GM21619 (cell line): Measurements from ENCODE around the gene ETV4.

ENCODE experiments used
- ATAC-seq: cut with Tn5 transposase; IDR thresholded peaks from one replicate; pipeline ENCODE4 v1.9.1; 2021; ENCODE audit not compliant: unreplicated experiment

ETV4 gene

DNA sequence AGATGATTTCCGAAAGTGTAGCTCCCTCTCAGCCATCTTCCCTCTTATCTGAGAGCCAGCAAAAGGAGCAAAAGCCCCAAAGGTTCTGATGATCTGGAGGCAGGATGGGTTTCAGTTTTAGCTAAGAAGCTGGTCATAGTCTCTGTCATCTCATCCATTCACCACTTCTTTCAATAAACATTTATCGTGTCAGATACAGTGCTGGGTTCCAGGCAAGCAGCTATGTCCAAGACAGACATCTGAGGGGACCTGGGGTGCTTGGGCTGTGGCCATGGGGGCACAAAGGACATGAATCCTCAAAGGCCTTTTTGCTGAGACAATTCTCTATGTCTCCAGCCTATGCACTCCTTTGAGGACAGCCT lies 1.0 kb upstream of the ETV4 start:
- ATAC-seq, result no peak

DNA sequence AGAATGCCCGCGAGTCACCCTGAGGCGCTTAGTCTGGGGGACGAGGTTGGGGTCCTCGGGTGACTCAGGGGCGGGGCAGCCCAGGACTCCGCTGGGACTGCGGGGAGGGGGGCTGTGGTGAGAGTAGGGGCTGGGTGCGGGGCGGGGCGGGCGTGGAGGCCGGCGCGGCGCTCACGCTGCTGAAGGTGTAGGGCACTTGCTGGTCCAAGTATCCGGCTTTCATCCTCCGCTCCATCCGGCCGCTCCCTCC lies 832 bp downstream of the ETV4 start:
- ATAC-seq, result no peak

DNA sequence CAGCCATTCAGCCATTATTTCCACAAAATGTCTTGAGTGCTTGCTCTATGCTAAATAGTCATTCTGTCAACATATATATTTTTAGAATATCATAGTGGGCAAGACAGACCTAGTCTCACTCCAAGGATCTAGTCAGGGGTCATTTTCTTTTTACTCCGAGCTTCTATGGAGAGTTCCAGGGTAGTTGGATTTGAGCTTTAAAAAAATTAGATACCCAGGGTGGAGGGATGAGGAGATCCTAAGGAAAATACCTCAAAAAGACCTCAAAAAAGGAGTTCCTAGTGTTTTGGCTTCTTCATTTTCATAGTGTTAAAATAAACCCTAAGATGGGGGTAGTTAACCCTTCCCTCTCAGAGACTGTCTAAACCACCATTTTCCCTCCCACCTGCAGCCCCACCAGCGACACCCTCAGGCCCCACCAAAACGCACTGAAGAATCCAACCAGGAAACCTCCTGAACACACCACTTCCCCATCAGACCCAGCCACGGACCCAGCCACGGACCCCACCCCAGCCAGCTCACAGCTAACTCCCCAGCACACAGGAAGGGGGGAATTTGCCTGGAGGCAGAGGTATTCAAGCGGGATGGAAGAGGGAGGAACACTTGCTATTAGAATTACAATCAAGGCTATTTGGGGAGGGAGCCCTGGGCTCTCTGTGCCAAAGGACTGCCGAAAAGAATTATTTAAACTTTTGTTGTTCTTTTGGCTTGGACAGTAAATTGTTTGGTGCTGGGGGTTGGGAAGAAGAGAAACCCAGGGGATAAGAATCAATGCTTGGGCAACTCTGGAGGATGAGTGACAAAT lies 2.2 kb downstream of the ETV4 start:
- no peak for ATAC-seq

DNA sequence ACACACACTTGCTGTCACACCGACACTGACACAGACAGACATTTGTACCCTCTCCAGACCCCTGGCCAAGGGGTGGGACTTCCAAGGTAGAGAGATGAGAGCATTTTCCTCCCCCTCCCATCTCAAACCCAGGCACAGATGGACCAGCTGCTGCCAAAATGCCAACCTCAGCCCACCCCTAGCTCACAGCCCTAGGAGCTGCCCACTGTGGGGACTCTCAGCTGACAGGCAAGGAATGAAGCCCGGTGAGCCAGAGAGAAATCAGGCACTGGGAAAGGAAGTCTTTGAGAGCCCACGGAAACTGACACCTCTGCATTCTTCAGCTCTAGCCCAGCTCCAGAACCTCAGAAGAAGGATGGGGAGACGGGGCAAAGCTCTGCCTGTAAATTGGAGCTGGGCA lies 2.8 kb downstream of the ETV4 start:
- no peak for ATAC-seq

DNA sequence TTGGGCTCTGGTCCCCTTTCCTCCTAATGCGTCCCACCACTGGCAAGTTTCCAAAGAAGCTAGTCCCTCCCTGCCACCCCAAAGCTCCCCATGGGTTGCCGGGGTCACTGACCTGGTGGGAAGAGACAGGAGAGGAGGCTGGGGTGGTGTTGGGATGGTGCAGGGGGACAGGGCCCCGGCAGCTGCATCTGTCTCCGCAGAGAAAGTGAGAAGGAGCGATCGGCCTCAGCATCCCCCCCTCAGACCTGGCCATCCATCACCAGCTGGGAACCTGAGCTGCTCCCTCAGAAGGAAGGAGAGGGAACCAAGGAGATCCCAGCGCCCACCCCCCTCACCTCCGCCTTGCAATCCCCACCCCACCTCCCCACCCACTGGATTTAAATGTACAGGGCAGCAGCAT lies 3.3 kb downstream of the ETV4 start:
- no peak for ATAC-seq

DNA sequence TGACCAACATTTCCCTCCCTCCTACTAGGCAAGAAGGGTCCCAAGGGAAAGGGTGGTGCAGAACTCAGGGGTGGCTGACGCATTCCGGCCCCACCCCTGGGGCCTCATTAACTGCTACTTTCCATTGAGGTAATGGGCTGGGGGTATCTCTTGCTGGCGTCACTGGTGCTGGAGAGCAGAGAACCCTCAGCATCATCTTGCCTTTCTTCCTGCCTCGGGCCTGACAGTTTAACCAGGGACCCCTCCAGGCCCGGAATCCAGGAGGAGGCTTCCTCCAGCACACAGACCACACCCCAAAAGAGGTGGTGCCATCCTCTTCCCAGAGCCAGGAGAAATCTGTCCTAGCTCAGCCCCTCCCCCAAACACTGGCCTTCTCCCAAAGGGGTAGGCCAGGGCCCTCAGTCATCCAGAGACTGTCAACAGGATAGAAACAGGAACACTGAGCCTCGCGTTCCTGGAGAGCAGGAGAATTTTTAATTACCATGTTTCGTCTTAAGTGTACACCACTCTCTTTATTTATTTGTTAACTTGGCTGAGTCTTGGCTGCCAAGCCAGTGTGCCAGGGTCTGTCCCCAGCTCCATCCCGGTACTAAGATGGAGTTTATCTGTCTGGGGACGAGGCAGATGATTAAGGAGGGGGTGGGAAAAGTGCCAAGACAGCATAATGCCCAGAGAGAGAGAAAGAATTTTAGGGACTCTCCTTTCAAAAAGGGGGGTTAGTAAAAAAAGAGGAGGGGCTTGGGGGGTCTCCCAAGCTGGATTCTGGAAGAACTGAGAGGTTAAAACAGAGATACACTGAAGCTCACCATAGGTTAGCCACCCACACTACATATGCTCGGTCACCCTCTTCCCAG lies 5.1 kb downstream of the ETV4 start:
- no peak for ATAC-seq

DNA sequence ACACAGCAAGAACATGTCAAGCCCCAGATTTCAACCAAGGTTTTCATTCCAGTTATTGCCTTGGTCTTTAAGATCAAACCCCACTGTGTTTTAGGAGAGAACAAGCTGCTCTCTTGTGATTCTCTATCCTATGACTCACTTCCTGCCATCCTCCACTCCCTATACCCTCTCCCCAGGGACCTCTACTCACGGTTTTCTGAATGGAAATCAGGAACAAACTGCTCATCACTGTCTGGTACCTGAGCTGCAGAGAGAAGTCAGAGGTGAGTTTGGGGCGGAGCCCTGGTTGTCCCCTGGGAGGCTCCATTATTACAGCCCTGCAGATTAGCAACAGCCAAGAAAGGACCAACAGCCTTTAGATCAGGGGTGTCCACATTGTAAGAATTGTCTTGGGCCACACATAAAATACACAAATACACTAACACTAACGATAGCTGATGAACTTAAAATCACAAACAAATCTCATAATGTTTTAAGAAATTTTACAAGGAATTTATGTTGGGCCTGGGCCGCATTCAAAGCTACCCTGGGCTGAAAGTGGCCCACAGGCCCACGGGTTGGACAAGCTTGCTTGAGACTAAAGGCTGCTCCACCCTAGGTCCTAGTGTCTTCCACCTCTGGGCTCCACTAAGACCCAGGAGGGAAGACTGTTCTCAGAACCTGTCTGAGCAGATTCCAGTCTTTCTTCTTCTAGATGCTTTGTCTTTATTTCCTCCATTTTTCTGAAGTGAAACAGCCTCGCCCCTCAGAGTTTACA lies 9.7 kb downstream of the ETV4 start:
- no peak for ATAC-seq

DNA sequence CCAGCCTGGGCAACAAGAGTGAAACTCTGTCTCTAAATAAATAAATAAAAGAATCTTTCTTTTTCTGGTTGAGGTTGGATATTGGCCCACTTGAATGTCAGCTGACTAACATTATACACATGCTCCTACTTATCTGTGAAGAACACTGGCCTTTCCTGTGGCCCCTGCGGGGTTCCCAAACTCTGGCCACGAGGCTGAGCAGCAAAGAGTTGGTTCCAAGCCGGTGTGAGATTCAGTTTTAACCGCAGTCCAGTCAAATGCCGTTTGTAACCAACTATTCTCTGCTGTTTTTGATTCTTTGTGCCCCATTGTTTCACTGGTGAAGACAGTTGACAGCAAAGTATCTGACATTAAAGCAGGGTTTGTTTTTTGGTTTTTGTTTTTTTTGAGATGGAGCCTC lies 11.2 kb downstream of the ETV4 start:
- ATAC-seq, result no peak

DNA sequence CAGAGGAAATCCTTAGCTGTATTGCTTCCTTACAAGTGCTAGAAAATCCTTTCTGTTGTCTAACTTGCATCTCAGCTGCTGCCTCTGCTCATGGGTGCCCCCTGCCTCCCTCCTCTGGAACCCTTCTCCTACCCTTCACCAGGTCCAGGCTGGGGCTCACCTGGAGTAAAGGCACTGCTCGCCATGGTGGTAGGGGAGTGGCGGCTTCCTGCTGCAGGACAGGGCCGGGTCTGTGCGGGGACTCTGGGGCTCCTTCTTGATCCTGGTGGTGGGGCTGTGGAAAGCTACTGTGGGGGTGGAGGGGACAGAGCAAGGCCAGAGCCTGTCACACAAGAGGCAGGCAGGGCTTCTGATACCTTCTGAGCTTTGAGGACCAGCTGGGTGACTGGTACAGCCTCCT lies 12.4 kb downstream of the ETV4 start:
- ATAC-seq, result no peak

DNA sequence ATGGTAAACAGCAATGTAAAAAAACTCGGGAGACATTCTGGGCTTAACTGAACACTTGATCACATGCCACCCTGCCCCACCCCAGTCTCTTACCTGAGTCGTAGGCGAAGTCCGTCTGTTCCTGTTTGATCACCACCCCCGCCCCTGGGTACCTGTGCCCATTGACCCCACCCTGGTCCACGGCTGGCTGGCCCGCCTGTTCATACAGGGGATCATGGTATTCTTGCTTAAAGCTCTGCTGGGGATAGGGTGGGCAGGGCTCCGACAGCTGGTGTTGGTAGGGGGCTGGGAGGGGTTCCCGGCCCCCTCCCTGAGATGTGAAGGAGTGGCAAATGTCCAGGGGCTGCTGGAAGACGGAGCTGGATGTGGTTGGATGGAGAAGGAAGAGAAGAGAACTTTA lies 13.6 kb downstream of the ETV4 start:
- no peak for ATAC-seq

DNA sequence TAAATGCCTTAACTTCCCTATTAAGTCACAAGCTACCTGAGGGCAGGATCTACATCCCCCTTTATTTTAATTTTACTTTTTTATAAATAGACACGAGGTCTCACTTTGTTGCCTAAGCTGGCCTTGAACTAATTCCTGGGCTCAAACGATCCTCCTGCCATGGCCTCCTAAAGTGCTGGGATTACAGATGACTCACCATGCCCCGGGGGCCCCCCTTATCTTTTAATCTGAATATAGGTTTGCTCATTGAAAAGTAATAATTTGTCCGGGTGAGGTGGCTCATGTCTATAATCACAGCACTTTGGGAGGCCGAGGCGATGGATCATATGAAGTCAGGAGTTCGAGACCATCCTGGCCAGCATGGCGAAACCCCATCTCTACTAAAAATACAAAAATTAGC lies 14.2 kb downstream of the ETV4 start:
- no peak for ATAC-seq

DNA sequence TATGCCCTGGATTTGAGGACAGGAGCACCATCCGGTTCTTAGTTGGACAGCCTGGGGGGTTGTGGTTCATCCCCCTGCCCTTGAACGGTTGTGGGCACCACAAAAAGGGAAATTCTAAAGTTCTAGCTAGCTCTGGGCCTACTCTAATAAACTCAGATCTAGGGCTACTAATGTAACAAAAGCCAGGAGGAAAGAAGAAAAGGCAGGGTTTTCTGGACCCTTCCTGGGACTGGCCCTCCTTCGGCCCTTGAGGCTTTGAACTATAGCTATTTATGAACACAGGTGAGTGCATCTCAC lies 15.1 kb downstream of the ETV4 start:
- ATAC-seq, result no peak

DNA sequence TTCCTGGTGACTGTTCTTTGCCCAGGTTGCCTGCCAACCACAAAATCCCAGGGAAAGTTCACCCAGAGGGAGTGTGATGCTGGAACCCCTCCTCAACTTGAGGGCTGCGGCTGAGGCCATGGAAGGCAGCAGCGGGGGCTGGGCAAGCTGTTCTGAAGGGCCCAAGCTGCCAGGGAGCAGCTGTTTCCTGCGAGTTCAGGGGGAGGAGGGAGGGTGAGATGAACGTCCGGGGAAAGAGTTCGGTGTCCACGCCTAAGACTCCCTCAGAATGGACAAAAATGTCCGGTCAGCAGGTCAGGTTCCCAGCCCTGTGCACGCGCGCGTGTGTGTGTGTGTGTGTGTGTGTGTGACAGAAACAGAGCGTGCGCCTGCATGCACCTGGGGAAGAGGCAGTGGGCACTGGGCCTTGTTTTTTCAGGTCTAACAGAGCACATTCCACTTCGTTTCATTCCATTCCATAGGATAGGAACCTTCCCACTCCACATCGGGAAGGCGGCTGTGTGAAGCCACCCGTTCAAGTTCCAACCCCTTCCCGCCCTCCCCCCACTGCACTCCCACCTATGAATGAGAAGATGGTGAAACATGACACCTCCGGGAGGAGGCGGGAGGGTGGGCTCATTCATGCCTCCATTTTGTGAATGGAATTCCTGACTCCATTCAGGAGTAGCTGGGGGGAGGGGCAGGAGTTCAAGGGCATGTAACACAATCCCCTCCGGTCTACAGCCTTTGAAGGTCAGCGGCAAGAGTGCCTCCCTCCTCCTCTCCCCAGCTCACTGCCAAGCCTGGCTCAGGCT lies 15.7 kb downstream of the ETV4 start:
- no peak for ATAC-seq

DNA sequence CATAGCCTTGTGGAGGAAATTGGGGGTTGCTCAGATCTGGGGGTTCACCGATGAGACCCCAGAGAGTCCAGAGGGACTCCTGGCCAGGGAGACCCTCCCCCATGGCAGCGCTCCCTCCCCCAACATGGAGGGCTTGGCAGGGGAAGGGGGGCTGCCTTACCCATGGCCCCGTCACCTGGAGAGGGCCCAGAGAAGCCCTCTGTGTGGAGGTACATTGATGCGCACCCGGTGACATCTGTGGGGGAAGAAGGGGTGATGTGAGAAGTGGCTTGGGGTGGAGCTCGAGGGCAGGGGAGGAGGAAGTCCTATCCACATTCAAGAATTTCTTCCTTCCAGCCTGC lies 16.2 kb downstream of the ETV4 start:
- no peak for ATAC-seq

DNA sequence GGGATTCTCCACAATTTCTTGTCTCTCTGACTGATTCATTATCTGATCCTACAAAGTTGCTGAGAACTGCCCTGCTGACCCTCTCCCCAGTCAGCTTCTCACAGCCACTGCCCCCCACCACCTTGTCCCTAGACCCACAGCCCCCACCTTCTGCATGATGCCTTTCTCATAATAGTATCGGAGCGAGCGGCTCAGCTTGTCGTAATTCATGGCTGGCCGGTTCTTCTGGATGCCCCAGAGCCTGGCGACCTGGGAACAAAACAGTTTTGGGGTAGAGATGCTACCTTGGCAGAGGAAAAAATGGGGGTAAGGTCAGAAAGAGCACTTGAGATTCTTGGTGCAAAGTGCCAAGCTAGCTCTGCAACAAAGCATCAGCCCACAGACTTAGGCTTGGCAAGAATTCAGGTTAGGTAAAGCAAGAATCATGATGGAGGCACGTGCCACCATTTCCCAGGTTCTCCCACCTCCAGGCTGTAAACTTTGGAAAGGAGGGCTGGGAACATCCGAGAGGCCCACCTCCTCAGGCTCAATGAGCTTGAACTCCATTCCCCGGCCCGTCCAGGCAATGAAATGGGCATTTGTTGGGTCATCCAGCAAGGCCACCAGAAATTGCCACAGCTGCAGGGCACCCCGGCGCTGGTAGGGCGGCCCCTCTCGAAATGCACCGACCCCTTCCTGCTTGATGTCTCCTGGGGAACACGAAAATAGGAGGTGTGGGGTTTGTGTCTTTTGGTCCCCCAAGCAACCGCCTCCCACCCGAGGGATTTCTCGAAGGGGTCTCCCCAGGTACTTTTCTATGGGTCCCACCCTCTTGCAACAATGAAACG lies 16.9 kb downstream of the ETV4 start:
- no peak for ATAC-seq

DNA sequence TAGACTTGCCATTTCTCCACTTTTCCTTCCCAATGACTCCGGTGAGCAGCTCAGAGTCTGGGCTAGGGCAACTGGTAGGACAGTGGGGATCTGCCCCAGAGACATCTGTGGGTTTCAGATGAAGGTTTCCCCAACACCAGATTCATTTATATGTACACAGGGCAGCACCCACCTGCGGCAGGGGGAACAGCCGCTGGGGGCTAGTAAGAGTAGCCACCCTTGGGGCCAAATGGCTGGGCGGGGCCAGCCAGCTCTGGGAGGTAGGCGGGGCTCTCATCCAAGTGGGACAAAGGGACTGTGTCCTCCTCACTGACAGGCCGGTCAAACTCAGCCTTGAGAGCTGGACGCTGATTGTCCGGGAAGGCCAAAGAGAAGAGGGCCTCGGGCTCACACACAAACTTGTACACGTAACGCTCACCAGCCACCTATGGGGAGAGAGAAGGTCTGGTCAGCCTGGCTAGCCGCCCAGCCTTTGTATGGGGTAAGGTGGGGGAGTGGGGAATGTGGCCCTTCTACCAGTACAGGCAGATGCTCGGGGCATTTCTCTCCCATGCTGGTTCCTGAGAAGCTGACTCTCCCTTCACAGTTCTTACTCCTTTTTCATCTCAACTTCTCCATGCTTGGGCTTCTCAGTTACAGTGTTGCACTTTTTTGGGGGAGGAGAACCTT lies 17.7 kb downstream of the ETV4 start:
- no peak for ATAC-seq

DNA sequence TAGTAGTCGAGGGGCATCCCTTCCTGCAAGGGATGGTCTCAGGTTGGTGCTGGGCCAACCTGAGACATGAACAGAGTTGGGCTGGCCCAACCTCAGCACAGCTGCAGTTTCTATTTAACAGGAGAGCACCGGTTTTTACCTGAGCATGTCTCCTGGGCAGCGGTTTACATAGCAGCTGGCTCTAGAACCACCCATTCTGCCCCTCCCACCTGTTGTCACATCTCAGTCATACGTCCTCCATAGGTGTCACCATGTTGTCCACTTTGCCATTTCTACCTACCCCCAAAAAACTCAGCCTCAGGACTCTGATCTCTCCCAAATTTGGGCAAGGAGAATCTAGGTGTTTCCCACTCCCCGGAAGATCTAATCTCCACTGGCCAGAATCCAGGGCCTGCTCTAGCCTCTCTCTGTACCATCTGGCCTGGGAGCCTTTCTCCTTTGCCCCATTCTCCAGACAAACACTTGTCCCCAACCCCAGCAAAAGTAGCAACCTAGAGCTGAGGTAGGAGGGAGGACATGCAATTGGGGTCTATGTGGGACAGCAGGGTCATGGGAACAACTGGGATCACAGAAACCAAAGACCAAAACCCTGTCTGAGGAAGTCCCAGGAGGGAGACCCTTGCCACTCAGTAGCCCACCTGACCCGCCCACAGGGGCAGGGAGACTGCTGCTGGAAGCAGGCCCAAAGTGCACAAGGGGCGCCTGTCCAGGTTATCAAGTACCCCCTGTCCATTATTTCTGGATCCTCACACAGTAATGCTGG lies 19.1 kb downstream of the ETV4 start:
- ATAC-seq, result no peak

DNA sequence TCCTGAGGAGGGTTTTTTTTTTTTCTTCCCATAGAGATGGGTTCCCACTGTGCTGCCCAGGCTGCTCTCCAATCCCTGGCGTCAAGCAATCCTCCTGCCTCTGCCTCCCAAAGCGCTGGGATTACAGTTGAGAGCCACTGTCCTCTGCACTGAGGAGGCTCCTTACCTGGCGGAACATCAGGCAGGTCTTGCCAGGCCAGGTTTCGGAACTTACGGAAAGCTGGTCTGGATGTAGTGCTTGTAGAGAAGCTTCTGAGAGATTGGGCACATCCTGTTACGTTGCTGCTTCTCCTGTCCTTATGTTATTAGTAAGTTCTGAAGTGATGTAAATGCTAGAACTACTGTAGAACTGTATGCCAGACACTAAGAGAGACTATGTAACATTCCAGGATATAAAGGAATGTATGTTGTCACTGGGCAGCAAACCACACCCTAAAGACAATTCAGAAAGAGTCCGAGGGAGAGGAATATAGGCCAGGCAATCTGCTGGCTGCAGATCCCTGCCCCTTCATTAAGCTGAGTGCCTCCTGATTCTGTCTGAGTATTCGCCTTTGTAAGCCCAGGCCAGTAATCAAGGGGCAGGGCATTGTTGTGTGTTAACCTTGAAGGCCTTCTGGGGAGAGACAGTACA lies 21.1 kb downstream of the ETV4 start:
- ATAC-seq, result no peak

DNA sequence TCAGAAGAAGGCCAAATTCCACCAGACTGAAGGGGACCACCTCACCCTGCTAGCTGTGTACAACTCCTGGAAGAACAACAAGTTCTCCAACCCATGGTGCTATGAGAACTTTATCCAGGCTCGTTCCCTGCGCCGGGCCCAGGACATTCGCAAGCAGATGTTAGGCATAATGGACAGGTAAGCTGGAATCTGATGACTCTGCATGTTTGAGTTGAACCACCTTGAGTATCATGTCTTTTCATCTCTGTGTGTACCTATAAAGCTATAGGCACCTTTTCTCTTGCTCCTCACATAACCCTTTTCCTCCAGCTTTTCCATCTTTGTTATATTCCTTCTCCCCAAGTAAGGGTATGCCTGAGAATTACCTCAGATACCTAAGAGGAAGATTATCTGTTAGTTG lies 24.8 kb downstream of the ETV4 start:
- no peak for ATAC-seq
